SK-N-SH (cell line): Measurements from ENCODE around the gene TMPRSS6.

ENCODE experiments used
- POLR2AphosphoS5 ChIP-seq: IDR thresholded peaks from 2 replicates; pipeline ENCODE4 v1.6.1; 2012; ENCODE audit warnings: low read depth, low read length
- TF ChIP-seq, protein P1 (sequence below): IDR thresholded peaks from 2 replicates; pipeline ENCODE4 v1.4.0; 2012; ENCODE audit warnings: low read depth, borderline replicate concordance

DNA sequence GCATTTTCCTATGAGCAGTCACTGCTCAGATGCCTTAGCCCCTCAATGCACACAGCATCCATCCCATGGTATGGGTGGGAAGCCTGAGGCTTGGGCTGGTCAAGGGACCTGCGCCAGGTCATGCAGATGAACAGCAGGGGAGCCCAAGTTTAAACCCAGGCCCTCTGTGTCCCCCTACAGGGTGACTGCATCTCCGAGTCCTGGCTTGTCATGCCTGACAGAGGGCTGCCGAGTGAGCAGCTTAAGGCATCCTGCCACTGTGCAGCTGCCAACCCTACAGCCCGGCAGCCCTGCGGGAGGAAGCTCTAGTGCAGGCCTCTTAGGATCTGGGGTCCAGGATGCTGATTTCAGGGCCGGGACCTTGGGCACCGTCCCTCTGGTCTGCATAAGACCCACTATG, 30.2 kb upstream of the TMPRSS6 start:
- no peak for TF ChIP-seq POLR2AphosphoS5
- TF ChIP-seq, protein P1, sequence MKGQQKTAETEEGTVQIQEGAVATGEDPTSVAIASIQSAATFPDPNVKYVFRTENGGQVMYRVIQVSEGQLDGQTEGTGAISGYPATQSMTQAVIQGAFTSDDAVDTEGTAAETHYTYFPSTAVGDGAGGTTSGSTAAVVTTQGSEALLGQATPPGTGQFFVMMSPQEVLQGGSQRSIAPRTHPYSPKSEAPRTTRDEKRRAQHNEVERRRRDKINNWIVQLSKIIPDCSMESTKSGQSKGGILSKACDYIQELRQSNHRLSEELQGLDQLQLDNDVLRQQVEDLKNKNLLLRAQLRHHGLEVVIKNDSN, result no peak
